ENCODE data around the gene SULT1E1.

- no peak for TF ChIP-seq EZH2 (IDR thresholded peaks at IDR 0.05; ENCODE audit: borderline replicate concordance, insufficient read depth, low read depth, low read length, poor library complexity, severe bottlenecking)
- no peak for TF ChIP-seq CTCF (IDR thresholded peaks at IDR 0.05)
Measured at GRCh38 chr4:69838977-69839376, 21.0 kb downstream of the SULT1E1 start.

Measured in B cell (primary cell).